ENCODE data around the gene SFXN5.

Gene SFXN5

DNA sequence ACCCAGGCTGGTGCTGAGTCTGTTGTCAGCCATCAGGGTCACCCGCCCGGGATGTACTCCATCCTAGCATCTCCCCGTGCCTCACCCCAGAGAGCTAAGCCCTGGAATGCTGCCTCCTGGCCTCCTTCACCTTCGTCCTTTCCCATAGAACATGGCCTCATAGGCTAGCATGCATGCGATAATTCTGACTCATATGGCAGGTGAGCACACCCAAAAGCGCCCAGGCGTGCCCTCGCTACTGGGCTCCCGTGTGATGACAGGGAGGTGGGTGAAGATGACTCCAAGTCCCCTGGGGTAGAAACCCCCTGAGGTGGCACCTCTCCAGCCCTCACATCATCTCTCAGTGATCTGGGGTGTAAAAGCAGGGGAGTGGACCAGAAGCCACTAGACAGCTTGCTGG is 177.0 kb downstream of the SFXN5 start:
- no peak for DNase-seq (ENCODE audit: low spot score)
- TF ChIP-seq, protein P1, sequence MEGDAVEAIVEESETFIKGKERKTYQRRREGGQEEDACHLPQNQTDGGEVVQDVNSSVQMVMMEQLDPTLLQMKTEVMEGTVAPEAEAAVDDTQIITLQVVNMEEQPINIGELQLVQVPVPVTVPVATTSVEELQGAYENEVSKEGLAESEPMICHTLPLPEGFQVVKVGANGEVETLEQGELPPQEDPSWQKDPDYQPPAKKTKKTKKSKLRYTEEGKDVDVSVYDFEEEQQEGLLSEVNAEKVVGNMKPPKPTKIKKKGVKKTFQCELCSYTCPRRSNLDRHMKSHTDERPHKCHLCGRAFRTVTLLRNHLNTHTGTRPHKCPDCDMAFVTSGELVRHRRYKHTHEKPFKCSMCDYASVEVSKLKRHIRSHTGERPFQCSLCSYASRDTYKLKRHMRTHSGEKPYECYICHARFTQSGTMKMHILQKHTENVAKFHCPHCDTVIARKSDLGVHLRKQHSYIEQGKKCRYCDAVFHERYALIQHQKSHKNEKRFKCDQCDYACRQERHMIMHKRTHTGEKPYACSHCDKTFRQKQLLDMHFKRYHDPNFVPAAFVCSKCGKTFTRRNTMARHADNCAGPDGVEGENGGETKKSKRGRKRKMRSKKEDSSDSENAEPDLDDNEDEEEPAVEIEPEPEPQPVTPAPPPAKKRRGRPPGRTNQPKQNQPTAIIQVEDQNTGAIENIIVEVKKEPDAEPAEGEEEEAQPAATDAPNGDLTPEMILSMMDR (IDR thresholded peaks at IDR 0.05; ENCODE audit: extremely low read depth, insufficient read depth, missing control alignments): no peak
- in situ Hi-C loops (cut with MboI; ENCODE audit: low pct_unique_long_range_greater_than_20kb, low sequenced_read_pairs, unreplicated experiment): no loop called here

DNA sequence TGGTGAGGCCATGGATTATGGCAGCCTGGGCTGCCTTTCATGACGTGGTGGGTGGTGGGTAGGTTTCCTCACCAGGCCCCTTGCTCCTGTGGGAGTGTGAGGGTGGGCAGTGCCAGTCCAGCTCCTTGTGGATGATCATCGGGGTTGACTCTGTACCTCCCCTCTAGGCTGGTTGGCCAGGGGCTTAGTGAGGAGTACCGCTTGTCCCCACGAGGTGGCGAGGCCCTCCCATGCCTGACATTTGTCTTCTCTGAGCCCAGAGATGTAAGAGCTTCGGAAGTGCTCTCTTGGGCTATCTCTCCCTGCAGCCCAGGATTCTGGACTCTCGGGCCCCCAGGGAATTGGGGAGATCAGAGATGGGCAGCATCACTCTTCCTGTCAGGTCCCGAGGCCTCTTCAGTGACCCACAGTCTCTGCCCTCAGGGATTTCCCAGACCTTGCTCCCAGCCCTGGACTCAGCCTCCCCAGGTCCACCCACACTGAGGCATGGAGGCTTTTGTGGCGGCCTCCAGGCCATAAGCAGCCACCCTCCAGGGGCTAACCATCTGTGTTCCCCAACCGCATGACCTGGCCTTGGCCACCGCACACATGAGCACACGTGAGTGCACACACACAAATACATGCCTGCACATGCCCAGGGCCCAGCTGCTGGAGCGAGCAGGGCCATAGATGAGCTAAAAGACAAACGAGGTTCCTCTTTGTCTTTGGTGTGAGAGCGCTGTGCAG is 177.8 kb downstream of the SFXN5 start:
- TF ChIP-seq, protein P1 (IDR thresholded peaks at IDR 0.05; ENCODE audit: extremely low read depth, insufficient read depth, missing control alignments): peak; percentile 76
- in situ Hi-C loops (cut with MboI; ENCODE audit: low pct_unique_long_range_greater_than_20kb, low sequenced_read_pairs, unreplicated experiment): no loop called here
- DNase-seq (ENCODE audit: low spot score): peak; percentile 73

DNA sequence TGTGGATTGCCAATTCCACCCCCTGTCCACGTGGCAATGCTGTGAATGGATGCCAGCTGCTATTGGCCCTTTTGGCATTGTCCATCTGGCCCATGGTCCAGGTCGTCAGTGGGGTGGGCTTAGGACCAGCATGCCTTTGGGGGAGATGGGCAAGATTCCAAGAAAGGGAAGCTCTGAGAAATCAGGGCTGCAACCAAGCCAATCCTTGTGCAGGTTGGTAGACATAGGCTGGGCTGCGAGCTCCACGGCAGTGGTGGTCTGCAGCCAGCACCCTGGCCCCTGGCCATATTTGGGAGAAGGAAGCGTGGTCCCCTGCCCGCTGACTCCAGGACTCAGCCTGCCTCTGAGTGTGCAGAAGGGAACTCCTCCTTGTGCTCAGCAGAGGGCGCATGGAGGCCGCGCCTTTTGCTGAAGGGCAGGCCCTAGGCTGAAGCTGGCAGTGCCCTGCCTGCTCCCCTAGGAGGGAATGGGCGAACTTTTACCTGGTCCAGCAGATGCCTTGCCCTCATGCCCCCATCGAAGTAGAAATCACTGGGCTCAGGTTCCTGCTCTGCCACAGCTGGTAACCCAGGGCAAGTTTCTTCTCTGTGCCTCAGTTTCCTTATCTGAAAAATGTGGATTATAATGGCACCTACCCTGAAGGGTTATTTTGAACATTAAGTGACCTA is 178.9 kb downstream of the SFXN5 start:
- TF ChIP-seq, protein P1 (IDR thresholded peaks at IDR 0.05; ENCODE audit: extremely low read depth, insufficient read depth, missing control alignments): peak; percentile 96
- peak; percentile 77 for DNase-seq (ENCODE audit: low spot score)
- in situ Hi-C loops (cut with MboI; ENCODE audit: low pct_unique_long_range_greater_than_20kb, low sequenced_read_pairs, unreplicated experiment): no loop called here
